IgD-negative memory B cell (primary cell): ENCODE data around the gene CD19. TPM values are rescaled to one million over a fixed set of nuclear protein-coding genes. Genes with fewer than 3 reads are reported as not detected.
"Not testable (repeated sequence)": the region's sequence is repeated elsewhere in the genome, so short reads cannot be mapped to it uniquely, and the experiment has no call there.

Source experiments
- H3K27ac Mint-ChIP-seq, 3 donors: one replicate each; pipeline ENCODE4 v1.8.0; 2020 to 2022; ENCODE audit warnings: mild to moderate bottlenecking in 3 of 3, mixed read lengths in 3 of 3, moderate library complexity in 1 of 3
- H3K27me3 Mint-ChIP-seq: one replicate; pipeline ENCODE4 v1.8.0; 2021; ENCODE audit warnings: mixed read lengths
- H3K36me3 Mint-ChIP-seq: one replicate; pipeline ENCODE4 v1.8.0; 2020; ENCODE audit warnings: mild to moderate bottlenecking, mixed read lengths
- H3K4me1 Mint-ChIP-seq, 3 donors: one replicate each; pipeline ENCODE4 v1.8.0; 2020 to 2022; ENCODE audit warnings: mixed read lengths in 3 of 3, mild to moderate bottlenecking in 1 of 3
- H3K4me3 Mint-ChIP-seq, 4 donors: one replicate each; pipeline ENCODE4 v1.8.0; 2020 to 2022; ENCODE audit warnings: mild to moderate bottlenecking in 4 of 4, mixed read lengths in 4 of 4, moderate library complexity in 3 of 4
- H3K9me3 Mint-ChIP-seq, 3 donors: one replicate each; pipeline ENCODE4 v1.8.0; 2020 to 2021; ENCODE audit warnings: mixed read lengths in 3 of 3, mild to moderate bottlenecking in 1 of 3
- polyA plus RNA-seq: library from polyadenylated mRNA; unstranded; fragments of 300-500 nt; fragmentation: Illumina TruSeq; gene quantifications from one replicate; pipeline ENCODE4 v1.2.3, GENCODE V29; 2021

CD19 gene
- polyA plus RNA-seq, 1 donor from 2014 or later: 185 TPM

GRCh38 chr16:28937222-28937876, 5.6 kb downstream of the CD19 start:
- Mint-ChIP-seq H3K4me1 (peaks cover 22 to 27% (median 24%) of the 10 kb centered on the region in 3 donors), H3K9me3 (no peaks in the 10 kb centered on the region)

DNA sequence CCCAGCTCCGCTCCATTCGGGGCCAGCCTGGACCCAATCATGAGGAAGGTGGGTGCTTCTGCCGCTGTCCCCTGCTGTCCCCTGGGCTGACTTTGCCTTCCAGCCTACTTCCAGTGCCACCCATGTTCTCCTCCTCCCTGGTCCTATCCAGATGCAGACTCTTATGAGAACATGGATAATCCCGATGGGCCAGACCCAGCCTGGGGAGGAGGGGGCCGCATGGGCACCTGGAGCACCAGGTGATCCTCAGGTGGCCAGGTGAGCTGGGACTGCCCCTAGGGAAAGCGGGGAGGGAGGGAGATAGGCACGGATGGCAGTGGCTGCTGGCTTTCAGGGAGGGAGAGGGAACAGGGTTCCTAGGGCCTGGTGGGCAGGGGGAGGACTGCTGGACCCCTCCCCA, 7.0 kb downstream of the CD19 start:
- H3K27ac Mint-ChIP-seq: peak overlapping the region in 1 of 3 donors; percentile 46
- H3K4me3 Mint-ChIP-seq: peak overlapping the region in 1 of 4 donors; percentile 12
- peaks cover 17% of the 10 kb centered on the region for H3K36me3 Mint-ChIP-seq
- no peaks in the 10 kb centered on the region for H3K9me3 Mint-ChIP-seq
- no peaks in the 10 kb centered on the region for H3K27me3 Mint-ChIP-seq
- H3K4me1 Mint-ChIP-seq: peaks cover 18 to 21% (median 18%) of the 10 kb centered on the region in 3 donors

More at GRCh38 chr16:28937222-28937876, 5.6 kb downstream of the CD19 start:
- peak overlapping the region in 1 of 3 donors; percentile 14 for H3K27ac Mint-ChIP-seq
- H3K27me3 Mint-ChIP-seq: no peaks in the 10 kb centered on the region
- peak overlapping the region in 1 of 4 donors; percentile 60 for H3K4me3 Mint-ChIP-seq
- H3K36me3 Mint-ChIP-seq: peaks cover 18% of the 10 kb centered on the region

- peak overlapping the region in 1 of 4 donors; percentile 5 for H3K4me3 Mint-ChIP-seq
- not testable (repeated sequence) for H3K9me3 Mint-ChIP-seq, H3K27me3 Mint-ChIP-seq
- H3K27ac Mint-ChIP-seq: peak overlapping the region in 1 of 3 donors; percentile 43
- peaks cover 14% of the 10 kb centered on the region for H3K36me3 Mint-ChIP-seq
- peaks cover 9 to 14% (median 10%) of the 10 kb centered on the region in 3 donors for H3K4me1 Mint-ChIP-seq
These were observed 8.1 kb downstream of the CD19 start for GRCh38 chr16:28939825-28940224.

DNA sequence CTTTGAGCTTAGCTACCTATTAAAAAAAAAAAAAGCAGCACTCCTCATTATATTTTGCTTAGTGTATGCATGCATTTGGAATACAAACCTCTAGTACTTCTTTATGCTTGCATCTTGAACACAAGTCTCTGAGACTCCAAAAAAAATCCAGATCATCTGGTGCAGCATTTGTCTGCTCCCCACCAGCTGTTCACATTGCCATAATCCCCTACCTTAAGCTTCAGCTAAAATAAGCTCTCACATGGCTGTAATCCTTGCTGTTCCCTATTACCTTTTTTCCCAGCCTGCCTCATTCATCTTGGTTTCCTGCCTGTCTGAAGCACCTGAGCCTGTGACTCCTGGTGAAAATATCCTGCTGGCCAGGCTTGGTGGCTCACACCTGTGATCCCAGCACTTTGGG, 11.5 kb downstream of the CD19 start:
- Mint-ChIP-seq H3K27ac (no peak overlapping the region), H3K36me3 (peaks cover 1% of the 10 kb centered on the region), H3K27me3 (no peaks in the 10 kb centered on the region), H3K9me3 (no peaks in the 10 kb centered on the region), H3K4me3 (peak overlapping the region in 1 of 4 donors; percentile 42), H3K4me1 (peaks cover 0 to 11% (median 7%) of the 10 kb centered on the region in 3 donors)

GRCh38 chr16:28946681-28947080, 14.9 kb downstream of the CD19 start:
- peaks cover 5 to 18% (median 15%) of the 10 kb centered on the region in 3 donors for H3K4me1 Mint-ChIP-seq
- H3K9me3 Mint-ChIP-seq: no peaks in the 10 kb centered on the region
- peaks cover 1% of the 10 kb centered on the region for H3K36me3 Mint-ChIP-seq
- no peaks in the 10 kb centered on the region for H3K27me3 Mint-ChIP-seq
- H3K4me3 Mint-ChIP-seq: peak overlapping the region in 1 of 4 donors; percentile 52
- no peak overlapping the region for H3K27ac Mint-ChIP-seq

DNA sequence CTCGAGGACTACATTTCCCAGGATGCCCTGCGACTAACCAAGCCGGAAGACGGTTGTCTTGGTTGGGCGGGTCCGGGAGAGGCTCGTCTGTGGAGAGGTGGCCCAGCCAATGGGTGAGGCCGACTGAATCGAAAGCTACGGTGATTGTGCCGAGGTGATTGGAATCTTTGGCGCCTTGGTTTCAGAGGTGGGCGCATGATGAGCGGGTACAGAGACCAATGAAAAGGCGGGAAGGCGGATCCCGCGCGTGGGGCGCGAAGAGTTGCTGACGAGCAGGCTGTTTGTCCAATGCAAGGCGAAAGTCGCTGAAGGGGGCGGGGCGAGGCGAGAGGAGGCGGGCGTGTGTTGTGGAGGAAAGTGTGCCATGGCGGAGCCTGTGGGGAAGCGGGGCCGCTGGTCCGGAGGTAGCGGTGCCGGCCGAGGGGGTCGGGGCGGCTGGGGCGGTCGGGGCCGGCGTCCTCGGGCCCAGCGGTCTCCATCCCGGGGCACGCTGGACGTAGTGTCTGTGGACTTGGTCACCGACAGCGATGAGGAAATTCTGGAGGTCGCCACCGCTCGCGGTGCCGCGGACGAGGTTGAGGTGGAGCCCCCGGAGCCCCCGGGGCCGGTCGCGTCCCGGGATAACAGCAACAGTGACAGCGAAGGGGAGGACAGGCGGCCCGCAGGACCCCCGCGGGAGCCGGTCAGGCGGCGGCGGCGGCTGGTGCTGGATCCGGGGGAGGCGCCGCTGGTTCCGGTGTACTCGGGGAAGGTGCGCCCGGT, 19.1 kb downstream of the CD19 start, which contains the start of gene NFATC2IP:
Gene NFATC2IP, plus strand, starts transcription at position 290 of the 762 bp plus-strand sequence. Its CDS starts 75 bp downstream, at position 365.
- peaks cover under 1% of the 10 kb centered on the region for H3K36me3 Mint-ChIP-seq
- peaks cover 5 to 20% (median 15%) of the 10 kb centered on the region in 3 donors for H3K4me1 Mint-ChIP-seq
- H3K9me3 Mint-ChIP-seq: no peaks in the 10 kb centered on the region
- peak within 1 kb of the TSS; percentile 84 to 97 (median 92) for H3K4me3 Mint-ChIP-seq
- peak within 1 kb of the TSS; percentile 40 to 94 (median 93) for H3K27ac Mint-ChIP-seq
- no peaks in the 10 kb centered on the region for H3K27me3 Mint-ChIP-seq

DNA sequence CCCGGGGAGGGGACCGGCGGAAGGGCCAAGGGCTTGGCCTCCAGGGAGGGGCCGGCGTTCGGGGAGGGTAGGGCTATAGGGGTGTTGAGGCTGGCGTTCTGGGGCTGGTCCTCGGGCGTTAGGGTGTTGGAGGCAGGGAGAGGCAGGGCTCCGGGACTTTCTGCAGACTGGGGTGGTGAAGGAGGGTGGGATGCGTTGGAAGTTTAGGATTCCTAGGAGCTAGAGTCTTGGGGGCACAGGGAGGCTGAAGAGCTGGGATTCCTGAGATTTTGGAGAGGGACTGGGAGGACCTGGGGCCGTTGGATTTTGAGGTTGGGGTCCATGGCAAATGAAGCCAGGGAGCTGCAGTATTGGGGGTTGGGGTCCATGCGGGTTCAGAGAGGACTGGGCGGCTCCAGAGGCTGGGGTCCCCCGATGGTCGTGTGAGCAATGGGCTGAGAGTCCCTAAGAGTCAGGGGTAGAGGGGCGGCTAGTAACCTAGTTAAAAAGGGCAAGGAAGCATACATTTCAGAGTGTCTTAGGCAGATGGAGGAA, 19.7 kb downstream of the CD19 start:
- peak overlapping the region; percentile 81 to 97 (median 92) for H3K4me3 Mint-ChIP-seq
- peaks cover 2% of the 10 kb centered on the region for H3K36me3 Mint-ChIP-seq
- H3K9me3 Mint-ChIP-seq: no peaks in the 10 kb centered on the region
- H3K27me3 Mint-ChIP-seq: no peaks in the 10 kb centered on the region
- peak overlapping the region; percentile 33 to 93 (median 46) for H3K27ac Mint-ChIP-seq
- H3K4me1 Mint-ChIP-seq: peaks cover 7 to 19% (median 13%) of the 10 kb centered on the region in 3 donors

DNA sequence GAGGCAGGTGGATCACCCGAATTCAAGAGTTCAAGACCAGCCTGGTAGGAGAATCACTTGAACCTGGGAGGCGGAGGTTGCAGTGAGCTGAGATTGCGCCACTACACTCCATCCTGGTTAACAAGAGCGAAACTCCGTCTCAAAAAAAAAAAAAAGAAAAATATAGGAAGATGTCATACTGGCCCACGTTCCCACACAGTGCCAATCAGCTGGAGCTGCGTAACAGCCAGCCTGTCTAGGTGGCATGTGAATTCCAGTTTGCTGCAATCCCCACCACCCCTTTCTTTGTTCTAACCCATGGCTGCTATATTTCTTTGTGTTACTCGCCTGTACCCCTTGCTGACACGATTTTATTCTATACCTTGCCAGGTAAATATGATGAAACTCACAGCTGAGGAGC, 26.4 kb downstream of the CD19 start:
- Mint-ChIP-seq H3K4me1 (peaks cover 2 to 11% (median 2%) of the 10 kb centered on the region in 3 donors), H3K9me3 (no peaks in the 10 kb centered on the region), H3K36me3 (peaks cover 7% of the 10 kb centered on the region), H3K27ac (peak overlapping the region in 1 of 3 donors; percentile 62), H3K27me3 (no peaks in the 10 kb centered on the region), H3K4me3 (no peak overlapping the region)

DNA sequence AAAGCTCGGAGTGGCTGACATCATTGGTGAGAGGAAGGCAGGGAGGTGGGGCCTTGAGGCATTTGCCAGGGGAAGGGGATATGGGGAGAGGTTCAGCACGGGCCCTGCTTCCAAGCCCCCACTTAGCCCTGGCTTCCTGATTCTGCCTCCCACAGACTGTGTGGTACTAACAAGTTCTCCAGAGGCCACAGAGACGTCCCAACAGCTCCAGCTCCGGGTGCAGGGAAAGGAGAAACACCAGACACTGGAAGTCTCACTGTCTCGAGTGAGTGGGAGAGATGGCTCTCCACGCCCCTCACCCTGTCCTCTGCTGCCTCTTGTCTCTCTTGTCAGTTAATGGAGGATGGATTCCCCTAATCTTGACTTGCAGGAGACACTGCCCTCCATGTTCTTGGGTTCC, 27.1 kb downstream of the CD19 start:
- H3K27ac Mint-ChIP-seq: peak overlapping the region in 1 of 3 donors; percentile 76
- no peaks in the 10 kb centered on the region for H3K9me3 Mint-ChIP-seq
- no peak overlapping the region for H3K4me3 Mint-ChIP-seq

DNA sequence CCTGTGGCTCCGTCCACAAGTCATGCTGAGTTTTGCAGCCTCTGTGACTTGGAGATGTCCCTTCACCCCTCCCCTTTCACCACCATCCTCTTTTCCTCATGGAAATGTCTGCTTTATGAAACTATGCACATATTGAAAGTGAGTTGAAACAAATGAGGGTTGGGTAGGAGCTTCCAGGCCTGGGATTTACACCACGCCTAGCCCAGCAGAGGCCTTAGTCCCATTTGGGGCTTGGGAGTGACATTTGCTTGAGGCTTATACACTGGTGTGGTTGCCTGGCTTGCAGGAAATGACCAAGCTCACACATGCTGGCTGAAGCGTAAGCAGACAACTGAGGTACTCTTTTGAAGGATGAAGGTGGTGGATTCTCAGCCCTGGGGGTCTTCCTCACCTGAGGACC, 32.3 kb downstream of the CD19 start:
- Mint-ChIP-seq H3K27me3 (no peaks in the 10 kb centered on the region), H3K4me3 (no peak overlapping the region), H3K9me3 (no peaks in the 10 kb centered on the region), H3K27ac (no peak overlapping the region), H3K4me1 (peaks cover 0 to 7% (median 3%) of the 10 kb centered on the region in 3 donors), H3K36me3 (peaks cover 5% of the 10 kb centered on the region)

More for the DNA sequence above, 27.1 kb downstream of the CD19 start:
- no peaks in the 10 kb centered on the region for H3K27me3 Mint-ChIP-seq
- peaks cover 0 to 11% (median 2%) of the 10 kb centered on the region in 3 donors for H3K4me1 Mint-ChIP-seq
- H3K36me3 Mint-ChIP-seq: peaks cover 7% of the 10 kb centered on the region

GRCh38 chr16:28964496-28964895, 32.7 kb downstream of the CD19 start:
- H3K4me1 Mint-ChIP-seq: peaks cover 0 to 7% (median 1%) of the 10 kb centered on the region in 3 donors
- H3K9me3 Mint-ChIP-seq: no peaks in the 10 kb centered on the region
- peaks cover 5% of the 10 kb centered on the region for H3K36me3 Mint-ChIP-seq
- no peaks in the 10 kb centered on the region for H3K27me3 Mint-ChIP-seq
- no peak overlapping the region for H3K4me3 Mint-ChIP-seq
- no peak overlapping the region for H3K27ac Mint-ChIP-seq

- Mint-ChIP-seq H3K27me3 (no peaks in the 10 kb centered on the region), H3K4me1 (peaks cover 0 to 1% (median 0%) of the 10 kb centered on the region in 3 donors), H3K9me3 (no peaks in the 10 kb centered on the region), H3K36me3 (peaks cover 1% of the 10 kb centered on the region), H3K27ac (no peak overlapping the region), H3K4me3 (no peak overlapping the region)
These were observed 35.4 kb downstream of the CD19 start for GRCh38 chr16:28967156-28967555.

GRCh38 chr16:28969696-28970095, 37.9 kb downstream of the CD19 start:
- H3K9me3 Mint-ChIP-seq: not testable (repeated sequence)

DNA sequence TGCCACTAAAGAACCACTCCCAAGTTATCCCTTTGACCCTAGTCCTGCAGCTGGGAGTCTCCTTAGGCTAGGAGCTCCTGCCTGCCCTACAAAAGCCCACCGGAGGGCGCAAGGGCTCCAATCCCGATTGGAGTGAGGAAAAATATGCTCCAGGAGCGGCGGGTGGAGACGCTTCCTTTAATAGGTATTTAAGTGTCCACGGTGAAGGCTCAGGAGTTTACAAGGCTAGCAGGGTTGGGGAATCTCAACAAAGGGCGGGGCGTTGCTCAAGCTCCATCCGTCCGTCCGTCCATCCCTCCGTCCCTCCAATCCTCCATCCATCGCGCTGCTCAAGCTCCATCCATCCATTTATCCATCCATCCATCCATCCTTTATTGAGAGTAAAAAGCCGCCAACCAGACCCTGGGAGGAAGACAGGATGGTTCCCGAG, 42.3 kb downstream of the CD19 start:
- Mint-ChIP-seq H3K36me3 (peaks cover 1% of the 10 kb centered on the region), H3K27ac (peak overlapping the region; percentile 94 to 98 (median 97)), H3K4me1 (peaks cover 10 to 25% (median 19%) of the 10 kb centered on the region in 3 donors)

More at GRCh38 chr16:28969696-28970095, 37.9 kb downstream of the CD19 start:
- H3K27ac Mint-ChIP-seq: peak overlapping the region in 1 of 3 donors; percentile 35
- H3K4me1 Mint-ChIP-seq, H3K36me3 Mint-ChIP-seq, H3K27me3 Mint-ChIP-seq, H3K4me3 Mint-ChIP-seq: not testable (repeated sequence)

More for the DNA sequence above, 42.3 kb downstream of the CD19 start:
- peak overlapping the region; percentile 93 to 99 (median 96) for H3K4me3 Mint-ChIP-seq
- no peaks in the 10 kb centered on the region for H3K27me3 Mint-ChIP-seq
- H3K9me3 Mint-ChIP-seq: no peaks in the 10 kb centered on the region
